Measurements from ENCODE around the gene SLC12A7. TPM values are rescaled to one million over a fixed set of nuclear protein-coding genes. Genes with fewer than 3 reads are reported as not detected.

SLC12A7 gene
- total RNA-seq, 2 experiments from 2014 or later: 0.06 TPM; not detected in 1

DNA sequence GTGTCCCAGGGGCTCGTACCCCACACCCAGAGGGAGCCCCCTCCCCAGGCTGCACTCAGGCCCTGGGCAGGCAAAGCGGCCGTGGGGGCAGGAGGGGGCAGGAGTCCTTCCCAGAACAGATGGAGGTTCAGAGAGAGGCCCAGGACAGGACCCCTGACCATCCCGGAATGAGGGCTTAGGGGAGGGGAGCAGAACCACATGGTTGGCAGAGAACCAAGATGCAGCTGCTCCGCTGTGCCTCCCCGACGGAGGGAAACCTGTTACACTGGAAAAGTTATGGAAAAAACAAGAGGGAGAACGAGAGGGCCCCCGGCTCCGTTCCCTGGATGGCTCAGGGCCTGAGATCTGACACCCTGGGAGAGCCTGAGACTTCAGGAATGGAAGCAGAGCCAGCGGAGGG lies 22.7 kb downstream of the SLC12A7 start:
- no TSS peak for BruUV-seq (replicated peaks)
- Histone ChIP-seq H3K79me2 (ENCODE audit: insufficient read depth, low read depth, low read length) (no peaks in the 10 kb centered on the region), H4K20me1 (ENCODE audit: insufficient read depth, low read length) (no peaks in the 10 kb centered on the region; the same call in 1 of the 2 replicates), H2AFZ (ENCODE audit: low read length) (no peak overlapping the region), H3K9me2 (ENCODE audit: insufficient read depth, low read length) (no peaks in the 10 kb centered on the region), H3K4me3 (ENCODE audit: low read depth, low read length, poor library complexity, severe bottlenecking) (no peak overlapping the region), H3K4me1 (ENCODE audit: insufficient read depth, low read length, poor library complexity, severe bottlenecking) (no peaks in the 10 kb centered on the region), H3K36me3 (ENCODE audit: insufficient read depth, low read length) (no peaks in the 10 kb centered on the region), H3K9me3 (ENCODE audit: low read length) (no peaks in the 10 kb centered on the region), H3K27ac (ENCODE audit: low read depth, low read length, poor library complexity, severe bottlenecking) (no peak overlapping the region), H3K4me2 (ENCODE audit: low read length) (no peak overlapping the region)
- TF ChIP-seq, protein P1, sequence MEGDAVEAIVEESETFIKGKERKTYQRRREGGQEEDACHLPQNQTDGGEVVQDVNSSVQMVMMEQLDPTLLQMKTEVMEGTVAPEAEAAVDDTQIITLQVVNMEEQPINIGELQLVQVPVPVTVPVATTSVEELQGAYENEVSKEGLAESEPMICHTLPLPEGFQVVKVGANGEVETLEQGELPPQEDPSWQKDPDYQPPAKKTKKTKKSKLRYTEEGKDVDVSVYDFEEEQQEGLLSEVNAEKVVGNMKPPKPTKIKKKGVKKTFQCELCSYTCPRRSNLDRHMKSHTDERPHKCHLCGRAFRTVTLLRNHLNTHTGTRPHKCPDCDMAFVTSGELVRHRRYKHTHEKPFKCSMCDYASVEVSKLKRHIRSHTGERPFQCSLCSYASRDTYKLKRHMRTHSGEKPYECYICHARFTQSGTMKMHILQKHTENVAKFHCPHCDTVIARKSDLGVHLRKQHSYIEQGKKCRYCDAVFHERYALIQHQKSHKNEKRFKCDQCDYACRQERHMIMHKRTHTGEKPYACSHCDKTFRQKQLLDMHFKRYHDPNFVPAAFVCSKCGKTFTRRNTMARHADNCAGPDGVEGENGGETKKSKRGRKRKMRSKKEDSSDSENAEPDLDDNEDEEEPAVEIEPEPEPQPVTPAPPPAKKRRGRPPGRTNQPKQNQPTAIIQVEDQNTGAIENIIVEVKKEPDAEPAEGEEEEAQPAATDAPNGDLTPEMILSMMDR (conservative IDR thresholded peaks at IDR 0.05; ENCODE audit: low read length): no peak
- no peak for TF ChIP-seq EZH2phosphoT487 (IDR thresholded peaks at IDR 0.05; ENCODE audit: borderline replicate concordance, low read depth, low read length)
- ChIA-PET POLR2A (no interaction called here), CTCF (ENCODE audit: unreplicated experiment) (interaction anchor here (0.7 kb wide), 1 partner anchor 11 kb away, joined by 3 read pairs; no protein-coding TSS in a partner anchor)
- DNase-seq (ENCODE audit: low spot score): no peak
- intact Hi-C loops (cut with micrococcal nuclease; ENCODE audit: unreplicated experiment): no loop called here

DNA sequence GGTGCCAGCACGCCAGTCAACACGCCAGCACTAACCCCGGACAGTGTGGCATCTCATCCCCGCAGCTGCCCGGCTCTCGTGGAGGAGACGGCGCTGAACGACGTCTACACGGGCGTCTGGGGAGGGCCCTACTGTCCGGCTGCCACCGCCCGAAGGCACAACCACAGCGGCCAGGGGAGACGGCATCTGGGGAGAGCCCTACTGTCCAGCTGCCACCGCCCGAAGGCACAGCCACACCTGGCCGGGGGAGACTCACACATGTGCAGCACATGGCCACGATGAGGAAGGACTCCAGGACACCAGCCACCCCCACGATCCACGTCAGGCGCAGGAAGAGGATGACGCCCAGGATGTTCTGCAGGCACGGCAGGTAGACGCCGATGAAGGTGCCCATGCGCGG lies 23.1 kb downstream of the SLC12A7 start:
- intact Hi-C loops (cut with micrococcal nuclease; ENCODE audit: unreplicated experiment): no loop called here
- no peak overlapping the region for H3K4me2 ChIP-seq (ENCODE audit: low read length)
- POLR2A ChIA-PET: no interaction called here
- CTCF ChIA-PET (ENCODE audit: unreplicated experiment): no interaction called here
- H3K9me3 ChIP-seq (ENCODE audit: low read length): no peaks in the 10 kb centered on the region
- no peaks in the 10 kb centered on the region; the same call in 1 of the 2 replicates for H4K20me1 ChIP-seq (ENCODE audit: insufficient read depth, low read length)
- DNase-seq (ENCODE audit: low spot score): no peak
- H2AFZ ChIP-seq (ENCODE audit: low read length): no peak overlapping the region
- no peaks in the 10 kb centered on the region for H3K36me3 ChIP-seq (ENCODE audit: insufficient read depth, low read length)
- H3K79me2 ChIP-seq (ENCODE audit: insufficient read depth, low read depth, low read length): no peaks in the 10 kb centered on the region
- H3K27ac ChIP-seq (ENCODE audit: low read depth, low read length, poor library complexity, severe bottlenecking): no peak overlapping the region
- no peaks in the 10 kb centered on the region for H3K4me1 ChIP-seq (ENCODE audit: insufficient read depth, low read length, poor library complexity, severe bottlenecking)
- TF ChIP-seq, protein P1 (conservative IDR thresholded peaks at IDR 0.05; ENCODE audit: low read length): no peak
- no peak for TF ChIP-seq EZH2phosphoT487 (IDR thresholded peaks at IDR 0.05; ENCODE audit: borderline replicate concordance, low read depth, low read length)
- BruUV-seq (replicated peaks): no TSS peak
- H3K4me3 ChIP-seq (ENCODE audit: low read depth, low read length, poor library complexity, severe bottlenecking): no peak overlapping the region
- H3K9me2 ChIP-seq (ENCODE audit: insufficient read depth, low read length): no peaks in the 10 kb centered on the region

DNA sequence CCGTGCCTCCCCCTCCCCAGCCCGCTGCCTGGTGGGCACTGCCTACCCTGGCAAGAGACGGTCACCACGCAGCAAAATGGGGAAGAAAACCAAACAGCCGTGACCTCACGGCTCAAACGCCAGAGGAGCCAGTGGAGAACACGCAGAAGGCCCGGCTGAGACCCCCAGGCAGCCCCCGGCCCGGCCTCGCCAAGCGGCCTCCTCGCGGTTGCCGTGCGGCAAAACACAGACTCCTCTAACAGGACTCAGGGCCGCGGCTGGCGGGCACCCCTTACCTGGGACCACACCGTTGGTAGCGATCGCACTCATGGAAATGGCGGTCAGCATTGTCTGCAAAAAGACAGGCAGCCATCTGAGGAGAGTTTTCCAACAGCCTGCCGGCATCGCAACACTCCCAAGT lies 23.8 kb downstream of the SLC12A7 start:
- no peak overlapping the region for H3K27ac ChIP-seq (ENCODE audit: low read depth, low read length, poor library complexity, severe bottlenecking)
- DNase-seq (ENCODE audit: low spot score): no peak
- H3K9me3 ChIP-seq (ENCODE audit: low read length): no peaks in the 10 kb centered on the region
- ChIA-PET POLR2A (no interaction called here), CTCF (ENCODE audit: unreplicated experiment) (no interaction called here)
- no peaks in the 10 kb centered on the region for H3K36me3 ChIP-seq (ENCODE audit: insufficient read depth, low read length)
- no peak overlapping the region for H3K4me3 ChIP-seq (ENCODE audit: low read depth, low read length, poor library complexity, severe bottlenecking)
- no peaks in the 10 kb centered on the region; the same call in 1 of the 2 replicates for H4K20me1 ChIP-seq (ENCODE audit: insufficient read depth, low read length)
- no peaks in the 10 kb centered on the region for H3K4me1 ChIP-seq (ENCODE audit: insufficient read depth, low read length, poor library complexity, severe bottlenecking)
- intact Hi-C loops (cut with micrococcal nuclease; ENCODE audit: unreplicated experiment): no loop called here
- no peaks in the 10 kb centered on the region for H3K79me2 ChIP-seq (ENCODE audit: insufficient read depth, low read depth, low read length)
- H3K9me2 ChIP-seq (ENCODE audit: insufficient read depth, low read length): no peaks in the 10 kb centered on the region
- no peak overlapping the region for H3K4me2 ChIP-seq (ENCODE audit: low read length)
- no TSS peak for BruUV-seq (replicated peaks)
- TF ChIP-seq EZH2phosphoT487 (IDR thresholded peaks at IDR 0.05; ENCODE audit: borderline replicate concordance, low read depth, low read length): no peak
- TF ChIP-seq, protein P1 (conservative IDR thresholded peaks at IDR 0.05; ENCODE audit: low read length): no peak
- no peak overlapping the region for H2AFZ ChIP-seq (ENCODE audit: low read length)
